Prostate gland (tissue), 2 donors: ENCODE measurements around the gene TOP3B.

Experiments
- POLR2A ChIP-seq: fragments of 450-650 bp; IDR thresholded peaks from one replicate; pipeline ENCODE4 v1.6.1; 2016; ENCODE audit warnings: antibody characterized with exemption, mild to moderate bottlenecking
- POLR2AphosphoS5 ChIP-seq: sonication (generic); formaldehyde crosslinking; IDR thresholded peaks from one replicate; pipeline ENCODE4 v1.6.1; 2017; ENCODE audit warnings: antibody characterized with exemption
- TF ChIP-seq, protein P1 (sequence below), 4 experiments: fragments of 200-600 bp in 2 of 4; fragments of 450-650 bp in 2 of 4; sonication (generic) in 2 of 4; IDR thresholded peaks; 1 replicate in 3 of 4; 2 replicates in 1 of 4; pipeline ENCODE4 v1.5.1; 2016 to 2019; ENCODE audit warnings: antibody characterized with exemption in 4 of 4, mild to moderate bottlenecking in 2 of 4, moderate library complexity in 2 of 4

DNA sequence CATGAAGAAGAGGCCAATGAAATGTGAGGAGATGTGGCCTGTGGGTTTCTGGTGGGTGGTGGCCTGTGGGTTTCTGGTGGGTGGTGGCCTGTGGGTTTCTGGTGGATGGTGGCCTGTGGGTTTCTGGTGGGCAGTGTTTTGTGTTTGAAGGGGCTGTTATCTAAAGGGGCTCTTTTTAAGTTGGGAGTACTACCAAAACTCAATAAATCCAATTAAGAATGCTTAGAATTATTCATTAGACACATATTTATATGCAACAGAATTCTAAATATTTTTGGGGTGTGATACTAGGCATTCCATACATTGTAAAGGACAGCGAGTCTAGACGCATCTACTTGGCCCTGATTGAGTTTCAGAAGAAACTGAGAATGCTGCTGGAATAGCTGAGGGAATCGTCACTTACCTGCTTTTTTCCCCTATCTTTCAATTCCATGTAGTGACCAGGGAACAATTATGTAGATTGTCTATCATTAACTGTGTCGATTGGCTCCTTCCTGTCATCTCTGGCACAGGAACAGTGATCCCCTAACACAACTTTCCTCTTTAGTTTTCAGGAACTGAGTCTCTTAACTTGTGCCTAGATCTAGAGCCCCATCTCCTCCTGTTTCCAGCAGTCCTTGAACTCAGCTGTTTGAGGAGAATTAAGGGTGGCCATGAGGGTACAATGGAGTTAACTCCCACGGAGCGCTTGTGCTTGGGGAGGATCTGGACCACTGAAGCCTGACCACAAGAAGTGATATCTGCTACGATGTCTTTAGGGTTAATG is 37.3 kb upstream of the TOP3B start:
- TF ChIP-seq, protein P1, sequence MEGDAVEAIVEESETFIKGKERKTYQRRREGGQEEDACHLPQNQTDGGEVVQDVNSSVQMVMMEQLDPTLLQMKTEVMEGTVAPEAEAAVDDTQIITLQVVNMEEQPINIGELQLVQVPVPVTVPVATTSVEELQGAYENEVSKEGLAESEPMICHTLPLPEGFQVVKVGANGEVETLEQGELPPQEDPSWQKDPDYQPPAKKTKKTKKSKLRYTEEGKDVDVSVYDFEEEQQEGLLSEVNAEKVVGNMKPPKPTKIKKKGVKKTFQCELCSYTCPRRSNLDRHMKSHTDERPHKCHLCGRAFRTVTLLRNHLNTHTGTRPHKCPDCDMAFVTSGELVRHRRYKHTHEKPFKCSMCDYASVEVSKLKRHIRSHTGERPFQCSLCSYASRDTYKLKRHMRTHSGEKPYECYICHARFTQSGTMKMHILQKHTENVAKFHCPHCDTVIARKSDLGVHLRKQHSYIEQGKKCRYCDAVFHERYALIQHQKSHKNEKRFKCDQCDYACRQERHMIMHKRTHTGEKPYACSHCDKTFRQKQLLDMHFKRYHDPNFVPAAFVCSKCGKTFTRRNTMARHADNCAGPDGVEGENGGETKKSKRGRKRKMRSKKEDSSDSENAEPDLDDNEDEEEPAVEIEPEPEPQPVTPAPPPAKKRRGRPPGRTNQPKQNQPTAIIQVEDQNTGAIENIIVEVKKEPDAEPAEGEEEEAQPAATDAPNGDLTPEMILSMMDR (IDR thresholded peaks at IDR 0.05), result no peak
- no peak for TF ChIP-seq POLR2A
- no peak for TF ChIP-seq POLR2AphosphoS5
